Measurements from ENCODE around the gene PDIA6.
A peak's percentile ranks its signal among the peaks of the same experiment; 100 is the strongest.

PDIA6 gene, protein sequence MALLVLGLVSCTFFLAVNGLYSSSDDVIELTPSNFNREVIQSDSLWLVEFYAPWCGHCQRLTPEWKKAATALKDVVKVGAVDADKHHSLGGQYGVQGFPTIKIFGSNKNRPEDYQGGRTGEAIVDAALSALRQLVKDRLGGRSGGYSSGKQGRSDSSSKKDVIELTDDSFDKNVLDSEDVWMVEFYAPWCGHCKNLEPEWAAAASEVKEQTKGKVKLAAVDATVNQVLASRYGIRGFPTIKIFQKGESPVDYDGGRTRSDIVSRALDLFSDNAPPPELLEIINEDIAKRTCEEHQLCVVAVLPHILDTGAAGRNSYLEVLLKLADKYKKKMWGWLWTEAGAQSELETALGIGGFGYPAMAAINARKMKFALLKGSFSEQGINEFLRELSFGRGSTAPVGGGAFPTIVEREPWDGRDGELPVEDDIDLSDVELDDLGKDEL

DNA sequence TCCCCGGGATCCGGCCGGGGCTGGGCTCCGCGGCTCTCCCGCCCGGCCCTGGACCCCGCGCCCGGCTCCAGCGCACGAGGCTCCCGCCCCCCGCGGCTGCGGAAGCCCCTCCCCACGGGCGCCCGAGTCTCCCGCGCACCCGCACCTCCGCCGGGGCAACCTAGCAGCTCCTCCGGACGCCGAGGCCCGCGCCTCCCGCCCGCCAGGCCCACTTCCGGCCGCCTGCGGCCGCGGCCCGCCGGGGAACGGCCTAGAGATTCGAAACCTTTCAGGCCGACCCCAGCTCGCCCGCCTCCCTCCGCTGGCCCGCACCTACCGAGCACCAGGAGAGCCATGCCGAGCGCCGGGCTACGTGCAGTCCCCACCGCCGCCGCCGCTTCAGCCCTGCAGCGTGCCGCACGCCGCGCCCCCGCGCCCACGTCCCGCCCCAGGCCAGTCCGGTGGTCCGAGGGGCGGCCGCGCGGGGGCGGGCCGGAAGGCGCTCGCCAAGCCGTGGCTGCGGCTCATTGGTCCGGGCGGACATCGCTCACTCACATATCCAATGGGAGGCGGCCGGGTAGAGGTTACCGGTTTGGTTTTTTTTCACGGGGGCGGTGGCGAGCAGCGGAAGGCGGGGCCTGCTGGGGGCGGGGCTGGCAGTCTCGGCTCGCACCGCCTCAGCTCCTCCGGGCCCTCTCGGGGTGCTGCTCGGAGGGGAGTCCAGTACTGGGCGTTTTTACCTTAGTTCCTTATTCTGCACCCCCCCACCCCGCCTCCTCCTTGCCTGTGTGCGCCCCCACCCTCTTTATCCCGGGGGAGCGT is at the start of gene PDIA6:
PDIA6 (minus strand) TSS at position 424 of the 801 bp plus-strand sequence; CDS start at position 335, 89 bp downstream.
- DNase-seq (ENCODE audit: low read depth, low spot score): peak; percentile 87

GRCh38 chr2:10862330-10862729 is 49.7 kb upstream of the PDIA6 start:
- no peak for DNase-seq (ENCODE audit: low read depth, low spot score)

DNA sequence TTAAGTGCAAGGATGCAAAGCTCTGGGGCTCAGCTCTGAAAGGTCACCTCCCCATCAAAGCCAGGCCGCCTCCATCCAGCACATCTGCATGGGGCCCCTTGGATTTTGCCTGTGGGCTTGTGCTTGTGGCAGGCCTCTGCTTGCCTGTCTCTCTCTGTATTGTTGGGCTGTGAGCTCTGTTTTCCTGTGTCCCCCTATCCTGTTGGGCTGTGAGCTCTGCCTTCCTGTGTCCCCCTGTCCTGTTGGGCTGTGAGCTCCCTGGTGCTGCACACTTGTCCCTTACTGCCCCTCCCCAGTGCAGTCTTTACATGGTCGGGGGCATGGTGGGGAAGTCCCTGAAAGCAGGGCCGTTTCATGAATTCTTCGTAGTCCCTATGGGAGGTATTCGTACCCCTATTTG is 49.2 kb upstream of the PDIA6 start:
- no peak for DNase-seq (ENCODE audit: low read depth, low spot score)

DNA sequence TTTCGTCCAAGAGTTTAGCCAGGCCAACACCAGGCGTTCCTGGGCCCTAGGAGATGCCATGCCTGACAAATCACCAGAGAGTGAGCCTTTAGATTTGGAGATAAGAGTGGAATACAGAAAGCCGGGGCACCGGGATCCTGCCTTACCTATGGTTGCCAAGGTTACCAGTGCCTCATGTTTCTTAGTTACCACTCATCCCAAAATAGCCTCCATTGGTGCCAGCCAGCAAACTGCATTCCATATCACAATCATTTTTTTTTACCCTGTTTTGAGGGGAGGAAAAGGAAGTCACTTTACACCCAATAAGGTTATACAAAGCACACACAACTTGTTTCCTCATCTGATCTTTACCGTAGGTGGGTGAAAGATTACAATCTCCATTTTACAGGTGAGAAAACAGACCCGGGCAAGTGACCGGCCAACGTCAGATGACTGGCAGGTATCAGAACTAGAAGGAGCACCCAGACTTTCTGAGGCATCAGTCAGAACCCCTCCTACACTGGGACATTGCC is 48.3 kb upstream of the PDIA6 start:
- no peak for DNase-seq (ENCODE audit: low read depth, low spot score)

- DNase-seq (ENCODE audit: low read depth, low spot score): no peak
These were observed 47.7 kb upstream of the PDIA6 start for GRCh38 chr2:10860081-10860813.

GRCh38 chr2:10859278-10859677 is 46.7 kb upstream of the PDIA6 start:
- no peak for DNase-seq (ENCODE audit: low read depth, low spot score)

- DNase-seq (ENCODE audit: low read depth, low spot score): no peak
These were observed 36.0 kb upstream of the PDIA6 start for GRCh38 chr2:10848541-10848940.

DNA sequence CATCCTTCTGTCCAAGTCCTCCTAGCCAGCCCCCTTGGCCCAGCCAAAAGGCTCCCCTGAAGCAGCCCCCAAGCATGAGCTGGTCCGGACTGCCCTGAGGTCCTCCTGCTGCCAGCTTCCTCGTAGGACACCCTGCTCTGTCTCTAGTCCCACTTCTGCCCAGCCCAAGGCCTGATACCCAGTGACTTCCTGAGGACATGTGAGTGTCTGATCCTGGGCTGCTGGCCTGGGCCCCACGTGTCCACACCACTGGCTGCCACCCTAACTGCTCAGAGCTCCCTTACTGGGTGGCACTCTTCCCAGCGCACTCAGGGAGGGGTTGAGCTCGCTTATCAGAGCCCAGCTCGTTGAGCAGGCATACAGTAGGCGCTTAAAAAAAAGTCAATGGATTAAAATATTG is 34.4 kb upstream of the PDIA6 start:
- no peak for DNase-seq (ENCODE audit: low read depth, low spot score)

DNA sequence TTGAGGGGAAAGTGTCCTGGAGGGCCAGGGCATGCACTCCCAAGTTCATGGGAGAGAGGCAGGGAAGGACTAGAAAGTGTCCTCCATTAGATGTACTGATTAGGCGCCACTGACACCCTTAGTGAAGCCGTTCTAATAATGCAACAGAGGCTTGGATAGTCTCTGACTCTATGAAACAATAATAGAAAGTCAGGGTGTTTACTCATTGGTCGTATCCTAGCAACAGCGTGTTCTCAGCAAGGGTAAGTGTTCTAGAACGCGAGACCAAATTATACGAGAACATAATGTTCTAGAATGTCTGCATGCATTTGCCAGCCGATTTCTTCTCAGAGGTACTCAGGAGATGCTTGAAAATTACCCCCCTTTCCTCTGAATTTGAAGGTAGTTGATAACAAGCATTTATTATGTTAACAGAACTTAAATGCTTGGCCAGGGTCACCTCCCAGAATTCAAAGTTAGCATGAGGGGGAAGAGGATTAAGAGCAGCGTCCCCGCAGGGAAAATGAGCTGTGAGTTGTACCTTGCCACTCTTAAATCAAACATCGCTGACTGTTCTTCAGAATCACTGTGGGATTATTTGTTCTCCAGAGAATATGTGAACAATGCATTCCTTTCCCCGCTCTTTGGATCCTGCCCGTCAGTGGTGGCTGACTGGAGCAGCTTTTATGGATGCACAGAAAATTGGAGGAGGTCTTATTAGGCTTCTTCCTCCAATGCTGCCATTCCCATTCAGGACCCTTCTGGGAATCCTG is 33.7 kb upstream of the PDIA6 start:
- no peak for DNase-seq (ENCODE audit: low read depth, low spot score)

DNA sequence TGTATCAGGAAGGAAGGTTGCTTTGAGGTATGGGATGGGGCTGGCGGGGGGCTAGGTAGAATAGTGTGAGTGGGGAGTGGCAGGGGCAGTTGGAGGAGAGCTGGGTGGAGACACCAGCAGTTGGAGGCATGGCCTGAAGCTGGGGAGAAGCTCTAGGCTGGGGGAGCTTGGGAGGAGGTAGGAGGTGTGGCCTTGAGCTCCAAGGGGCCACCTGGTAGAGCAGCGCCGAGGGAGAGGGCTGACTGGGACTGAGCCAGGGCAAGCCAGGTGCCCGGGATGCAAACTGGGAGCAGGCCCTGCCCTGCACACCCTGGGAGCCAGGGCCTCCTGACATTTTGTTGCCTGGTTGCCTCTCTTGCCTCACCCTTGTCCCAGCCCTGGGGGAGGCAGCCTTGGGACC is 33.1 kb upstream of the PDIA6 start:
- DNase-seq (ENCODE audit: low read depth, low spot score): no peak

DNA sequence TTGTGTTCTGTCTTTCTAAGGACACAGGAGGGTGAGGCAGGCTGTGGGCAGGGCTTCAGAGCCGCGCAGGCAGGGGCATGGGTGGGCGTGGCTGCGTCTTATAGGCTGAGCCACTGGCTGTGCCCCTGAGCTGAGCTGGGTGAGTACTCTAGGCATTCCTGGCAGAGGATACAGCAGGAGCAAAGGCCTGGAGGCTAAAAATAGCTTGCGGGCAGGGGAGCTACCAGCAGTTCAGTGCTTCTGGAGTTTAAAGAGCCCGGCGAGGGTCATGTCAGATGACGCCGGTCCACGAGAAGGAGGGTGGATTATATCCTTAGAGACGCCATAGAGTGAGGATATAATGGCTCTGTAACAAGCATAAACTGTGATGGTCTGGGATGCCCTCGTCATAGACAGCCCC is 31.5 kb upstream of the PDIA6 start:
- peak; percentile 2 for DNase-seq (ENCODE audit: low read depth, low spot score)

- DNase-seq (ENCODE audit: low read depth, low spot score): no peak
These were observed 29.9 kb upstream of the PDIA6 start for GRCh38 chr2:10842506-10842905.

GRCh38 chr2:10841547-10842219 is 29.1 kb upstream of the PDIA6 start:
- no peak for DNase-seq (ENCODE audit: low read depth, low spot score)

GRCh38 chr2:10839813-10840212 is 27.2 kb upstream of the PDIA6 start:
- no peak for DNase-seq (ENCODE audit: low read depth, low spot score)

DNA sequence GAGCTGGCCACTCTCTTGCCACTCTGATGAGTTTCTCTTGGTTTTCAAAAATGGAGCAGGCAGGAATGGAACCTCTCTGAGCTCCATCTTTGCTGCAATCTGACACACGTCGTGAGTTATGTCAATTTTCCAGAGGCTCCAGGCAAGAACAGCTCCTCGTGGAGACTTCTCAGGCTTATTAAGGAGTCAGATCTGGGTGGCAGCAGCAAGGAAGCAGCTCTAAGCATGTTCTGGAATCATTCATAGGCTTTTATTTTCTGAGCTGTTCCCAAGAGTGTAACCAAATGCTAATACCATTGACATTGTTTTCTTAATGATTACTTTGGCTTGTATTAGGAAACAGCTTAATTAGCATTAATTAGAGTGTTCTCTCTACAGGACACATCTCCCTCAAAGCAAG is 26.1 kb upstream of the PDIA6 start:
- no peak for DNase-seq (ENCODE audit: low read depth, low spot score)

DNA sequence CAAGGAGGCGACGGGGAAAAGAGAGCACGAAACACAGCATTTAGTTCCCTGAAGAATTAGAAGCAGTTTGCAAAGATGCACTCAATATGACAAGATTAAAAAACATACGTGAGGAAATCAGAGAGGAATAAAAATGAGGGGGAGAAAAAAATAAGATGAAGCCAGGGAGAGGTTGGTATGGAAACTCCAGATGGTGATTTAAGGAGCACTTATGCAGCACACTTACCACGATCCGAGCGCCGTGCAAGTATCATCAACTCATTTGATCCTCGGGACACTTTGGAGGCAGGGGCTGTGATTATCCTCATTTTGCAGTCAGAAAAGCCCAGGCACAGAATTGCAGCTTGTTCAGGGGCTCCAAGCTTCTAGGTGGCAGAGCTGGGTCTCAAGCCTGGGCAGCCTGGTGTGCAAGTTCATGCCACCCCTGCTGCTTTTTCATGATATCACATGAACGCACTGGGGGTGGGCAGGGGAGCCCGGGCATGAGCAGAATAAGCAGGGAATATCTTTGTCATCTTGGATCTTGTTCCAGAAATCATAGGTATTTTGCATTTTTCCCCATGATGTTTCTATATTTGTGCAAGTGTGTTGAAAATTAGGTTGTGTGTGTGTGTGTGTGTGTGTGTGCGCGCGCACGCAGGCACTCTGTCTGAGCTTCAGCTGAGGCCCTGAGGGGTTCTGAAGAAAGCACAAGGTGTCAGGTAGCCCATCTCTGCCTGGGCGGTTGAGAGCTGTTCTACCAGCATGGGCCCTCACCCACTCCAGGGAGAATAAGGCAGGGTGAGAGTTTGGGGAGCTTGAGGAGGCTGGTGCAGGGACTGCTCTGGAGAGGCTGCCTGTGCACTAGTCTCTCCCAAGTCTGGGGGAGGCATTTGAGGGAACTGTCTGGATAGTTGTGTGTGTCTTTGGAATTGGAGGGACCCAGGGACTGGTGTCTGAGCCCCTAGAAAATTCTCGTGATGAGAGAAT is 25.0 kb upstream of the PDIA6 start:
- DNase-seq (ENCODE audit: low read depth, low spot score): no peak

DNA sequence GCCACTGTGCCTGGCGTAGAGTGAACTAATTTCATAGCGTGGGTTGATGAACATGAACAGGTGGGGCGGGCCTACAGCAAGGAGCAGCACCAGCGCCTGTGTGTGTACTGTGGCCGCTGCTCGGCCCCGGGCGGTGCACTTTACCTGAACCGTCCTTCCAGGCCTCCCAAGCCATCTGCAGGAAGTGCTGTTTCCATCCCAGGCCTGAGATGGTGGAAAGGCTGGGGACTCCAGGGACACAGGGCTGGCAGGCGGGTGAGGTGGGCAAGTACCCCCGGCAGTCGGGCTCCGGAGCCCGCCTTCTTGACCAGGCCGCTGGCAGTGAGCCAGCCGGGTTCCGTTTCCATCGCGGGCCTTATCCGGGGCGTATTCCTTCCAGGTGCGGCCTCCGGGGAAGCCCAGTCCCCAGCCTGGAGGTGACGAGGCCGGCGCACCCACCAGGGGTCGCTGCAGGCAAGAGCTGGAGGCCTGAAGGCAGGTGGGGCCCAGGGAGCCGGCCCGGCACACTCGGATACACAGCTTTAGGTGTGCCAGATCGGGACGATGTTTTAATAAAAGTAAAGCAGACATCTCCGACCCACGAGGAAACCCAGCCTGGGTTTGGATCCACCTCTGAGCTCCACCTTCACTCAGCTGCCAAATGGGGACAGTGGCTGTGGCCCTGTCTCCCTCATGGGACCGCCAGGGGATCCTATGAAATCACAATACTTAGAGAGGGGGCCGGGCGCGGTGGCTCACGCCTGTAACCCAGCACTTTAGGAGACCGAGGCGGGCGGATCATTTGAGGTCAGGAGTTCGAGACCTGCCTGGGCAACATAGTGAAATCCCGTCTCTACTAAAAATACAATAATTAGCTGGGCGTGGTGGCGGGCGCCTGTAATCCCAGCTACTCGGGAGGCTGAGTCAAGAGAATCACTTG is 22.7 kb upstream of the PDIA6 start:
- DNase-seq (ENCODE audit: low read depth, low spot score): no peak

DNA sequence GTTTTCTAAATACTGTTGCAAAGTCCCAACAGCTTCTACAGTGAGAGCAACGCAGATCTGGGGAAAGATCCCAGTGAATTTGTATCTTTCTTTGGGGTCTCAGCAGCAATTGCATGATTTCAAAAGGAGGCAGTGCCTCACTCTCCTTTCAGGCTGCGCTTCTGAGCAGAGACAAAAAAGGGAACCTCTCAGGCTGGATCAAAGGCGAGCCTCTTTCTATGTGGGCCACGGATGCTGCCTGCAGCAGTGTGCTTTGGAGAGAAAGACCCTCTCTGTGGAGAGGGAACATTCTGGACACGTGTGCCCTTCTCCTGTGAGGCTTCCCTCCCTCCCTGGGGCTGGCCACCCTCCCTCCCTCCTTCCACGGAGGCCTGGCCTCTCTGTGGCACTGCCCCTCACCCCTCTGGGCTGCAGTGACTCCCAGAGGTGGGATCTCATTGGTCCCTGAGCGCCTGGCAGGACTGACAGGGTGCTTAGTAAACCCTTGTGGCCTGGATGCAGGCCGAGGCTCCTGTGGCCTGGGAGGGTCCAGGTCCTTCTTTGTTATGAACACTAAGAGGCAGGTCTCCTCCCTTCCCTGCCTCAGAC is 21.6 kb upstream of the PDIA6 start:
- DNase-seq (ENCODE audit: low read depth, low spot score): no peak
